Hepatocyte (in vitro differentiated cells): Measurements from ENCODE around the gene HARS2. TPM values are rescaled to one million over a fixed set of nuclear protein-coding genes. Genes with fewer than 3 reads are reported as not detected.
A peak's percentile ranks its signal among the peaks of the same experiment; 100 is the strongest.
"Not testable (repeated sequence)": the region's sequence is repeated elsewhere in the genome, so short reads cannot be mapped to it uniquely, and the experiment has no call there.

Source experiments
- DNase-seq: peaks from one replicate; pipeline ENCODE4 v3.0.0-alpha.2; 2016; ENCODE audit warnings: low spot score
- H2AFZ ChIP-seq: fragments of 200-600 bp; sonication (generic); 2 replicates; pipeline ENCODE4 v1.6.0; 2016; ENCODE audit warnings: antibody characterized with exemption, mild to moderate bottlenecking
- H3K27ac ChIP-seq: fragments of 200-600 bp; sonication (generic); 2 replicates; pipeline ENCODE4 v1.5.1; 2016; ENCODE audit warnings: mild to moderate bottlenecking
- H3K27me3 ChIP-seq: fragments of 200-600 bp; sonication (generic); 2 replicates; pipeline ENCODE4 v1.6.1; 2016
- H3K36me3 ChIP-seq: fragments of 200-600 bp; sonication (generic); replicated peaks from 2 replicates; pipeline ENCODE4 v1.5.1; 2016; ENCODE audit warnings: low read depth; ENCODE audit not compliant: insufficient read depth
- H3K4me1 ChIP-seq: fragments of 200-600 bp; sonication (generic); 2 replicates; pipeline ENCODE4 v1.5.1; 2016; ENCODE audit warnings: mild to moderate bottlenecking, moderate library complexity; ENCODE audit not compliant: insufficient read depth
- H3K4me2 ChIP-seq: fragments of 200-600 bp; sonication (generic); 2 replicates; pipeline ENCODE4 v1.6.0; 2016
- H3K4me3 ChIP-seq: fragments of 200-600 bp; sonication (generic); 2 replicates; pipeline ENCODE4 v1.5.1; 2016; ENCODE audit warnings: mild to moderate bottlenecking
- H3K79me2 ChIP-seq: fragments of 200-600 bp; sonication (generic); 2 replicates; pipeline ENCODE4 v1.6.0; 2017; ENCODE audit warnings: mild to moderate bottlenecking
- H3K9me2 ChIP-seq: fragments of 200-600 bp; sonication (generic); replicated peaks from 2 replicates; pipeline ENCODE4 v1.6.0; 2017; ENCODE audit warnings: mild to moderate bottlenecking; ENCODE audit not compliant: insufficient read depth
- H3K9me3 ChIP-seq: fragments of 200-600 bp; sonication (generic); 2 replicates; pipeline ENCODE4 v1.5.1; 2016; ENCODE audit warnings: low read depth, mild to moderate bottlenecking
- H4K20me1 ChIP-seq: fragments of 200-600 bp; sonication (generic); 2 replicates; pipeline ENCODE4 v1.6.0; 2016; ENCODE audit warnings: mild to moderate bottlenecking; ENCODE audit not compliant: insufficient read depth, poor library complexity, severe bottlenecking
- CTCF ChIP-seq: fragments of 200-600 bp; sonication (generic); IDR thresholded peaks from 2 replicates; pipeline ENCODE4 v1.5.1; 2016; ENCODE audit warnings: antibody characterized with exemption, mild to moderate bottlenecking; ENCODE audit not compliant: poor library complexity
- EZH2 ChIP-seq: fragments of 200-600 bp; sonication (generic); IDR thresholded peaks from 2 replicates; pipeline ENCODE4 v1.6.1; 2016; ENCODE audit warnings: antibody characterized with exemption, mild to moderate bottlenecking, borderline replicate concordance
- EZH2phosphoT487 ChIP-seq: fragments of 200-600 bp; sonication (generic); IDR thresholded peaks from one replicate; pipeline ENCODE4 v1.6.1; 2018; ENCODE audit warnings: antibody characterized with exemption, mild to moderate bottlenecking, low read depth, moderate library complexity; ENCODE audit not compliant: unreplicated experiment, severe bottlenecking
- WGBS: methylation state at CpG from one replicate; pipeline ENCODE4 v1.1.6; 2016; ENCODE audit warnings: low lambda C conversion rate; ENCODE audit errors: missing lambda C conversion rate; 5-methylcytosine and 5-hydroxymethylcytosine counted together
- polyA plus RNA-seq: library from polyadenylated mRNA; unstranded; fragments of >200 nt; fragmentation: Nextera tagmentation; extraction: Ambion mirVana; gene quantifications from 2 replicates; pipeline ENCODE4 v1.2.1, GENCODE V29; 2016
- total RNA-seq: library from RNA; depleted of rRNA; stranded (reverse); fragments of >200 nt; gene quantifications from 2 replicates; pipeline ENCODE4 v1.2.3, GENCODE V29; 2014

Gene HARS2
- total and polyA plus RNA-seq, 2 experiments from 2014 or later: 26.9 to 32.3 TPM

DNA sequence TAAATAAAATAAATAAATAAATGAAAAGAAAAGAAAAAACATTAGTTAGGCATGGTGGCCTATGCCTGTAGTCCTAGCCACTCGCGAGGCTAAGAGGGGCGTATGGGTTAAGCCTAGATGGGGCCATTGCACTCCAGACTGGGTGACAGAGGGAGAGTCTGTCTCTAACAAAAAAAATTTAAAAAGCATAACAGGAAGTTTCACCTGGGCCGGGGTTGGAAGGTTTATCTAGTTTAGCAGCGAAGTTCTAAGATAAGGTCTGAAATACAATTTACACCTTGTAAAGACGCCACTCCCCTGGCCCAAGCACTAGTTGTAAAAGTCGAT is 27.0 kb downstream of the HARS2 start:
- Histone ChIP-seq H3K4me2 (peak overlapping the region; percentile 61), H2AFZ (no peak overlapping the region)

DNA sequence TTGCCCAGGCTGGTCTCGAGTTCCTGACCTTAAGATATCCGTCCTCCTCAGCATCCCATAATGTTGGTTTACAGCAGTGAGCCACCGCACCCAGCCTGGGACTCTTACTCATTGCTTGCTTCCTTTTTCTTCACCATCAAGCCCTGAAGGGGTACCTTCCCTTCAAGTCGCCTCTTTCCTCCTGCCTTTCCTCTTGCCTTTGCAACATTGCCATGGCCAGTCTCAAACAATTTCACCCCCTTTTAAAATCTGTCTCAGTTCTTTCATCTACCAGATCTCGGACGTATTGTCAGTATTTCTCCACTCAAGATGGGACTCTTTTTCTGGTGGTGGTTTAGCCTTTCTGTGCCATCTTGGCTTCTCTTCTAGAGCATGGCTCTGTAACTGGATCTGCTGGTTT is 29.5 kb downstream of the HARS2 start:
- H3K4me1 ChIP-seq, H3K9me2 ChIP-seq, H3K36me3 ChIP-seq, H3K79me2 ChIP-seq, H2AFZ ChIP-seq, H3K4me2 ChIP-seq, H4K20me1 ChIP-seq, DNase-seq, H3K27me3 ChIP-seq, H3K27ac ChIP-seq, H3K9me3 ChIP-seq, H3K4me3 ChIP-seq: not testable (repeated sequence)
- 57% methylated on average over 5 of the region's 6 CpGs for WGBS

More for the DNA sequence above, 27.0 kb downstream of the HARS2 start:
- H3K9me2 ChIP-seq: no peaks in the 10 kb centered on the region
- no peaks in the 10 kb centered on the region for H3K27me3 ChIP-seq
- no peak overlapping the region for H3K4me3 ChIP-seq
- no peaks in the 10 kb centered on the region for H3K79me2 ChIP-seq
- H3K27ac ChIP-seq: peak overlapping the region; percentile 69
- TF ChIP-seq EZH2 (no peak), EZH2phosphoT487 (no peak), CTCF (no peak)
- no peaks in the 10 kb centered on the region for H4K20me1 ChIP-seq
- DNase-seq: no peak
- 55% methylated on average over 7 of the region's 7 CpGs for WGBS
- no peaks in the 10 kb centered on the region for H3K9me3 ChIP-seq
- H3K4me1 ChIP-seq: no peaks in the 10 kb centered on the region
- no peaks in the 10 kb centered on the region for H3K36me3 ChIP-seq

DNA sequence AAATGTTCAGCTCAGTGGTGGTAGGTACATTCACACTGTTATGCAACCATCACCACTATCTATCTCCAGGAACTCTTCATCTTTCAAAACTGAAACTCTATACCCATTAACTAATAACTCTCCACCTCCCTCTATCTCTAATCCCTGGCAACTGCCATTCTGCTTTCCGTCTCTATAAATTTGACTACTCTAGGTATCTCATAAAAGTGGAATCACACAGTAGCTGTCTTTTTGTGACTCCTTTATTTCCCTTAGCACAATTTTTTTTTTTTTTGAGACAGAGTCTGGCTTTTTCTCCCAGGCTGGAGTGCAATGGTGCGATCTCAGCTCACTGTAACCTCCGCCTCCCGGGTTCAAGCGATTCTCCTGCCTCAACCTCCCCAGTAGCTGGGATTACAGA is 30.1 kb downstream of the HARS2 start:
- H2AFZ ChIP-seq, DNase-seq, H3K27ac ChIP-seq, H3K4me2 ChIP-seq, H3K27me3 ChIP-seq, H3K9me3 ChIP-seq, H3K4me3 ChIP-seq, H3K4me1 ChIP-seq, H3K36me3 ChIP-seq, H3K9me2 ChIP-seq, H4K20me1 ChIP-seq, H3K79me2 ChIP-seq: not testable (repeated sequence)
- WGBS: 95% methylated on average over 5 of the region's 5 CpGs

DNA sequence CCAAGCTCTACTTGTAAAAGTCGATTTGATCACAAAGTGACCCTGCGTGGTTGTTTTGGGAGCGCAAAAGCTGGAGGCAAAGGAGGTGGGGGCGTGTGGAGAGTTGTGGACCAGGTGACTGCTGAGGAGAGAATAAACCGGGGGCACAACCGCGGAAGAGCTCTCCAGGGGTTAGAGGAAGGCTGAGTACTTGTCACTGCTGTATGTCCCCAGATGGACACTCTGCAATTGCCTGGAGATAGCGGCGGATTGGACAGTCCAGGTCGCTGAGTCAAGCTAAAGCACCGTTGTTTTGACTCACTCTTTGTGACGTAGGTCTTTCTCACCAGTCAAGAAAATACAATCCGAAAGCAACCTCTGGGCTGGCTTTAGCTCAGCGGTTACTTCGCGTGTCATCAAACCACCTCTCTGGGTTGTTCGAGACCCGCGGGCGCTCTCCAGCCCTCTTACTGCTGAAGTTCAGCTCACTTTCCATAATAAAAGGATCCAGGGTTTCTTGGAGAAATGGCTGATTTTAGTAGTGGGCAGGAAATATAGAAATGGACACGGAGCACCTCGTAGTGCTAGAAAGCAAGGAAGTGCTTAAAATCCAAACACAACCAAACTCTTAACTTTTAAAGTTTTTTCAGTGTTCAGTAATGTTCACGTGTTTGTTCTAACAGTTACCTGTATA is 34.7 kb downstream of the HARS2 start:
- WGBS: 6% methylated on average over 23 of the region's 23 CpGs
- no peaks in the 10 kb centered on the region for H3K4me1 ChIP-seq
- peak overlapping the region; percentile 75 for H3K4me2 ChIP-seq
- H3K36me3 ChIP-seq: no peaks in the 10 kb centered on the region
- H2AFZ ChIP-seq: peak overlapping the region; percentile 59
- no peaks in the 10 kb centered on the region for H3K9me2 ChIP-seq
- no peak for TF ChIP-seq CTCF
- no peak for TF ChIP-seq EZH2phosphoT487
- no peak for TF ChIP-seq EZH2
- no peaks in the 10 kb centered on the region for H3K79me2 ChIP-seq
- H3K27ac ChIP-seq: no peak overlapping the region
- H4K20me1 ChIP-seq: no peaks in the 10 kb centered on the region
- DNase-seq: peak; percentile 93
- no peaks in the 10 kb centered on the region for H3K9me3 ChIP-seq
- H3K4me3 ChIP-seq: peak overlapping the region; percentile 37
- no peaks in the 10 kb centered on the region for H3K27me3 ChIP-seq
